ENCODE measurements around the gene ZNF511. TPM values are rescaled to one million over a fixed set of nuclear protein-coding genes. Genes with fewer than 3 reads are reported as not detected.

ZNF511 gene
- total and polyA plus RNA-seq, 4 donors, result 13.7 to 31.8 (median 24.2) TPM

- no peak overlapping the region for H3K27ac ChIP-seq (ENCODE audit: low read depth in 1 of 2, low read length in 2 of 2)
- H3K9me3 ChIP-seq (ENCODE audit: control insufficient read depth in 4 of 4, low read length in 3 of 4), result no peaks in the 10 kb centered on the region
- no peak for DNase-seq (ENCODE audit: low spot score)
- H3K27me3 ChIP-seq (ENCODE audit: control insufficient read depth in 4 of 4, insufficient read depth in 4 of 4, low read length in 3 of 4), result no peaks in the 10 kb centered on the region
- WGBS, result 95% methylated on average over 14 of the region's 14 CpGs
- no peak overlapping the region for H3K9ac ChIP-seq (ENCODE audit: low read depth in 1 of 2, low read length in 2 of 2)
- H3K36me3 ChIP-seq (ENCODE audit: control insufficient read depth in 4 of 4, insufficient read depth in 3 of 4, low read depth in 1 of 4, low read length in 3 of 4), result peaks cover 18 to 45% (median 29%) of the 10 kb centered on the region in 4 donors
- H3K4me3 ChIP-seq (ENCODE audit: low read depth in 1 of 3, low read length in 3 of 3), result no peak overlapping the region
- peaks cover 0 to 15% (median 9%) of the 10 kb centered on the region in 4 donors for H3K4me1 ChIP-seq (ENCODE audit: control insufficient read depth in 4 of 4, insufficient read depth in 4 of 4, low read length in 3 of 4)
- TF ChIP-seq JUND (IDR thresholded peaks at IDR 0.05), result no peak
- TF ChIP-seq RAD21 (IDR thresholded peaks at IDR 0.05), result no peak
- TF ChIP-seq TAF1 (conservative IDR thresholded peaks at IDR 0.05), result no peak
- no peak for TF ChIP-seq ZBTB33 (IDR thresholded peaks at IDR 0.05)
- TF ChIP-seq HNF4A (conservative IDR thresholded peaks at IDR 0.05), result no peak
- TF ChIP-seq ATF3 (IDR thresholded peaks at IDR 0.05), result no peak
- no peak for TF ChIP-seq FOXA1 (IDR thresholded peaks at IDR 0.05)
- no peak for TF ChIP-seq NR2F2 (IDR thresholded peaks at IDR 0.05)
- no peak for TF ChIP-seq REST (IDR thresholded peaks at IDR 0.05)
- TF ChIP-seq MAX (IDR thresholded peaks at IDR 0.05), result no peak
- TF ChIP-seq CTCF (IDR thresholded peaks at IDR 0.05; ENCODE audit: low read depth, low read length, missing input control), result no peak
- TF ChIP-seq FOXA2 (IDR thresholded peaks at IDR 0.05), result no peak
- TF ChIP-seq EGR1 (IDR thresholded peaks at IDR 0.05; ENCODE audit: low read depth in 2 of 2), result no peak
- no peak for TF ChIP-seq YY1 (IDR thresholded peaks at IDR 0.05)
- no peak for TF ChIP-seq SP1 (IDR thresholded peaks at IDR 0.05)
- TF ChIP-seq GABPA (IDR thresholded peaks at IDR 0.05 in 1 of 2, conservative IDR thresholded peaks at IDR 0.05 in 1 of 2), result no peak
- TF ChIP-seq HNF4G (IDR thresholded peaks at IDR 0.05), result no peak
- no peak for TF ChIP-seq RXRA (IDR thresholded peaks at IDR 0.05)
Observed at GRCh38 chr10:133302230-133302629, 6.5 kb upstream of the ZNF511 start.
